CMK (cell line): ENCODE results near the gene ZC3HAV1.

ENCODE experiments used
- DNase-seq: peaks from one replicate; pipeline ENCODE4 v3.0.0-alpha.2; 2010; ENCODE audit warnings: low read depth

Gene ZC3HAV1

GRCh38 chr7:139016931-139017511 lies 92.5 kb downstream of the ZC3HAV1 start:
- peak; percentile 37 for DNase-seq

- no peak for DNase-seq
Measured at GRCh38 chr7:139011373-139011772, 98.1 kb downstream of the ZC3HAV1 start.

DNA sequence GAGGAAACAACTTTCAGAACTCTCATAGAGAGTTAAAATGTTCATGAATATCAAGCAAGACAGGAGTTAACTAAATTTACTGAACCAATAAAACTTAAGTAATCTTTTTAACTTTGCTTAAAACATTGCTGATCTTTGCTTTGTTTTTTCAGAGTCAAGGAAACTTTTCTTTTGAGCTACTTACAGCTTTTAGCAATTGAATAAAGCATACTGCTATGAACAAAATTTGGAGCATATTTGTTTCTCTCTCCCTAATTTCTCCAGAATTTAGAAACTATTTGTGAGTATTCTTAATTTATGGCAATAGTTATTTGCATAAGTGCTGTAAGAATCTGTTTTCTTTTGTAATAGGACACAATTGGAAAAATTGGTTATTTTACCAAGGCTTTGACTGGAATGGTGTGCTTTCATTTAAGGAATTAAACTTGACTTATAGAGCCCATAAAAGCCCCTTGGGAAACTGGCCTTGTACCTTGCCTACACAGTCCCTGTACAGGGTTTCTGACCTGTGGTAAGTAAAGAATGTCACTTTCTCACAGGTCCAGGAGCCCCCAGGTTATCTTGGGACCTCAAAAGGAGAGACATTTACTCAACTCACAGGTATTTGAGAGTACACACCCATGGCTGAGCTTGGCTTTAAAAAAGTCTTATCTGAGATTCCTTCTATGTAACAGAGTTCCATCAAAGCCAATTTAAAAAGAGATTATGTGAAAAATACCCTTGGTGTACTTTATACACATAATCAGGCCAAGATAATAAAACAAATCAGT lies 105.0 kb downstream of the ZC3HAV1 start:
- DNase-seq: no peak

DNA sequence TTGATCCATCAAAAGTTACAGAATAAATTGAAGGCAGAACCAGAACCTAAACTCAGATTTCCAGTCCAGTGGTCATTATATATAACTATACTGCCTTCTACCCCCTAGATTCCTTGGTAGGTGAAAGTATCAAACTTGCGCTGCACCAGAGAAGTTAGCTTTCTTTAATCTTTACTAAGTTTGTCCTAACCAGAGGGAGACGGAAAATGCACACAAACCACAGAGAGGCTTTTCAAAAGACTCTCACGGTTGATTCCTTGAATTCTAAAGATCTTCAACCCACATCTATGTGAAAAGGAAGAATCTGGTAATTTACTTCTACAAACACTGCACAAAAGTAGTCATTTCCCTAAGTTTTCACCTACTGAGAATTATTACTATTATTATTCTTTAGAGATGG lies 110.1 kb downstream of the ZC3HAV1 start:
- no peak for DNase-seq
